Subcutaneous adipose tissue (tissue), 4 donors: ENCODE results near the gene SESN1. TPM values are rescaled to one million over a fixed set of nuclear protein-coding genes. Genes with fewer than 3 reads are reported as not detected.

Experiments used
- total RNA-seq, 4 donors: library from RNA; depleted of rRNA; stranded (reverse); fragments of >200 nt; gene quantifications; one replicate each; pipeline ENCODE4 v1.1.0, GENCODE V29; 2016
- TF ChIP-seq, protein P1 (sequence below): fragments of 450-650 bp; IDR thresholded peaks from one replicate; pipeline ENCODE4 v1.5.1; 2016; ENCODE audit warnings: low read depth, mild to moderate bottlenecking, control low read depth, antibody characterized with exemption, moderate library complexity

The SESN1 gene
- total RNA-seq, 4 donors from 2014 or later: 67.8 to 208 (median 162) TPM

GRCh38 chr6:108961985-108962384, 132.7 kb downstream of the SESN1 start:
- TF ChIP-seq, protein P1, sequence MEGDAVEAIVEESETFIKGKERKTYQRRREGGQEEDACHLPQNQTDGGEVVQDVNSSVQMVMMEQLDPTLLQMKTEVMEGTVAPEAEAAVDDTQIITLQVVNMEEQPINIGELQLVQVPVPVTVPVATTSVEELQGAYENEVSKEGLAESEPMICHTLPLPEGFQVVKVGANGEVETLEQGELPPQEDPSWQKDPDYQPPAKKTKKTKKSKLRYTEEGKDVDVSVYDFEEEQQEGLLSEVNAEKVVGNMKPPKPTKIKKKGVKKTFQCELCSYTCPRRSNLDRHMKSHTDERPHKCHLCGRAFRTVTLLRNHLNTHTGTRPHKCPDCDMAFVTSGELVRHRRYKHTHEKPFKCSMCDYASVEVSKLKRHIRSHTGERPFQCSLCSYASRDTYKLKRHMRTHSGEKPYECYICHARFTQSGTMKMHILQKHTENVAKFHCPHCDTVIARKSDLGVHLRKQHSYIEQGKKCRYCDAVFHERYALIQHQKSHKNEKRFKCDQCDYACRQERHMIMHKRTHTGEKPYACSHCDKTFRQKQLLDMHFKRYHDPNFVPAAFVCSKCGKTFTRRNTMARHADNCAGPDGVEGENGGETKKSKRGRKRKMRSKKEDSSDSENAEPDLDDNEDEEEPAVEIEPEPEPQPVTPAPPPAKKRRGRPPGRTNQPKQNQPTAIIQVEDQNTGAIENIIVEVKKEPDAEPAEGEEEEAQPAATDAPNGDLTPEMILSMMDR: no peak

DNA sequence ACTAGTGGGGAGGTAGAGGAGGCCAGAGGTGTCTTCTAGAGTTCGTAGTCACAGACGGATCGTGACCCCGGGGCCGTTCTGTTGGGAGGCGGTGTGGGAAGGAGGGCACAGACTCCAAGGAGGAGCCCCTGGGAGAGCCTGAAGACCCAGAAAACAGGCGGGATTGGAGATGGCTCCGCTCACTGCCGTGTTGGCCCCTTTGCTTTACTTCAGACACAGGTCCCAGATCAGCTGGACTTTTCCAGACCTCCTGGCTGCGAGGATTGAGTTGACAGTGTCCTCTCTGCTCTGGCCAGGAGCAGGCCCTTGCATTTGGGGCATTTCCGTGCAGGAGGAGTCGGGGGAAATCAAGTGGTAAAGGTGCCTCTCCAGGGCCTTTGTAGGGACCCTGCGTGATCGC, 133.6 kb downstream of the SESN1 start:
- TF ChIP-seq, protein P1: no peak

GRCh38 chr6:108960601-108961000, 134.0 kb downstream of the SESN1 start:
- TF ChIP-seq, protein P1: no peak

GRCh38 chr6:108959972-108960582, 134.6 kb downstream of the SESN1 start:
- TF ChIP-seq, protein P1: no peak

GRCh38 chr6:108958900-108959770, 135.5 kb downstream of the SESN1 start:
- TF ChIP-seq, protein P1: no peak

GRCh38 chr6:108957221-108957620, 137.4 kb downstream of the SESN1 start:
- TF ChIP-seq, protein P1: no peak

DNA sequence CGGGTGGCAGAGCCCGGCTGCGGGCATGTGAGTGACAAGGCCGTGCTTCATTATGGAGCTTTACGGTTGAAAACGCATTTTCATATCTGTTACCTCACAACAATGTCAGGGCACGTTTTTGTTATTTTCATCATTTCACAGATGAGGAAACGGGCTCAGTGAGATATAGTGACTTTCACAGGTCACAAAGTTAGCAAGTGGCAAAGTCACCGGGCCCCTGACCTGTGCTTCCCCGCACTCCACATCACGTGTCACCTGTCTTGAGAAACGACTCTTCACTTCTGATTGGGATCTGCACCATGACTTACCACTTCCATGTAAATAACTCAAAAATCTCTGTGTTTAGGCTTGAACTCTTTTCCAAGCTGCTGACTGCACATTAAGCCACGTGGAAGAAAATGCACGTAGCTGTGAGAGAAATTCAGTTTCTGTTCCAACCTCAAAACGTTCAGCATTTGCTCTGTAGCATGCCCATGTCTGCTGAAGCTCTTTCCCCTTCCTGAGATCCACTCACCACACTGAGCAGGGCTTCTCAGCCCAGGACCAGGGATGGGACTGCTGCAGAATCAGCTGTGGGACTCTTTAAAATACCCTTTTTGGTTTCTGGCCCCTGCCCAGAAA, 139.2 kb downstream of the SESN1 start:
- TF ChIP-seq, protein P1: no peak
